A549 (cell line): ENCODE measurements around the gene ONECUT3.

ENCODE experiments used
- ATOH8 ChIP-seq: fragments of 250-450 bp; sonication (Bioruptor Pico); IDR thresholded peaks from 2 replicates; pipeline ENCODE4 v1.5.0; 2020; ENCODE audit warnings: low read depth, mild to moderate bottlenecking, moderate library complexity
- BCL3 ChIP-seq: fragments of >200 bp; sonication (Bioruptor Twin); formaldehyde crosslinking; IDR thresholded peaks from 3 replicates; pipeline ENCODE4 v1.6.1; 2016
- BHLHE40 ChIP-seq: IDR thresholded peaks from 2 replicates; pipeline ENCODE4 v1.6.1; 2012; ENCODE audit warnings: low read depth, low read length, inconsistent platforms
- CEBPB ChIP-seq, 2 experiments: fragments of >200 bp in 1 of 2; sonication (Bioruptor Twin) in 1 of 2; formaldehyde crosslinking in 1 of 2; IDR thresholded peaks; 2 replicates each; pipeline ENCODE4 v1.6.1; 2012 to 2016
- CTCF ChIP-seq: fragments of >200 bp; sonication (Bioruptor Twin); formaldehyde crosslinking; IDR thresholded peaks from 3 replicates; pipeline ENCODE4 v1.5.1; 2016
- ELK1 ChIP-seq: fragments of 150-350 bp; IDR thresholded peaks from 2 replicates; pipeline ENCODE4 v1.6.1; 2014; ENCODE audit warnings: low read depth, mild to moderate bottlenecking, low read length
- KDM1A ChIP-seq: fragments of 200-600 bp; sonication (generic); IDR thresholded peaks from 2 replicates; pipeline ENCODE4 v1.6.1; 2016; ENCODE audit warnings: low read depth, mild to moderate bottlenecking
- MAX ChIP-seq: IDR thresholded peaks from 2 replicates; pipeline ENCODE4 v1.6.1; 2012
- POLR2A ChIP-seq: IDR thresholded peaks from 2 replicates; pipeline ENCODE4 v1.6.1; 2012; ENCODE audit warnings: mild to moderate bottlenecking, low read length
- RAD21 ChIP-seq, 2 experiments: fragments of >200 bp in 1 of 2; sonication (Bioruptor Twin) in 1 of 2; formaldehyde crosslinking in 1 of 2; IDR thresholded peaks in 1 of 2; conservative IDR thresholded peaks in 1 of 2; 2 replicates in 1 of 2; 3 replicates in 1 of 2; pipeline ENCODE4 v1.6.1; 2012 to 2018; ENCODE audit warnings: inconsistent platforms in 1 of 2
- REST ChIP-seq: fragments of 200-600 bp; sonication (generic); IDR thresholded peaks from 2 replicates; pipeline ENCODE4 v1.6.1; 2016; ENCODE audit warnings: antibody characterized with exemption, mild to moderate bottlenecking, moderate library complexity
- ZFP36 ChIP-seq: fragments of 450-650 bp; IDR thresholded peaks from 2 replicates; pipeline ENCODE4 v1.6.1; 2014; ENCODE audit warnings: borderline replicate concordance; ENCODE audit not compliant: partially characterized antibody
- ZSCAN20 ChIP-seq: fragments of 250-450 bp; sonication (Bioruptor Pico); IDR thresholded peaks from 2 replicates; pipeline ENCODE4 v1.8.0; 2022; ENCODE audit warnings: mild to moderate bottlenecking, moderate library complexity

- TF ChIP-seq CEBPB (IDR thresholded peaks at IDR 0.05): no peak
- no peak for TF ChIP-seq KDM1A
- TF ChIP-seq MAX: no peak
- TF ChIP-seq CTCF: no peak
- TF ChIP-seq ZFP36: no peak
- no peak for TF ChIP-seq POLR2A
- TF ChIP-seq BHLHE40: no peak
- TF ChIP-seq ATOH8 (CRISPR knock-in tag): no peak
- no peak for TF ChIP-seq ELK1
- no peak for TF ChIP-seq BCL3
- TF ChIP-seq RAD21 (conservative IDR thresholded peaks at IDR 0.05 in 1 of 2, IDR thresholded peaks at IDR 0.05 in 1 of 2): no peak
- no peak for TF ChIP-seq ZSCAN20
- no peak for TF ChIP-seq REST
Measured at GRCh38 chr19:1752009-1752756, 1.1 kb upstream of the ONECUT3 start.
